ENCODE data around the gene GMCL1. TPM values are rescaled to one million over a fixed set of nuclear protein-coding genes. Genes with fewer than 3 reads are reported as not detected.

Gene GMCL1
- total RNA-seq, 1 experiment from 2014 or later: 75.3 TPM

GRCh38 chr2:69914950-69915945, 85.8 kb downstream of the GMCL1 start, which contains the start of gene MXD1:
Gene MXD1, plus strand, starts transcription at chr2:69915109. Its CDS starts 222 bp downstream, at chr2:69915331.
- no peaks in the 10 kb centered on the region for H4K20me1 ChIP-seq (ENCODE audit: insufficient read depth, low read depth, low read length)
- 0 out of 2 replicates have a peak within 1 kb of the TSS, but pooled peaks have one; percentile 22 for H2AFZ ChIP-seq (ENCODE audit: low read length)
- H3K79me2 ChIP-seq (ENCODE audit: low read length): peaks cover 49% of the 10 kb centered on the region
- H3K4me2 ChIP-seq (ENCODE audit: low read depth, low read length, poor library complexity, severe bottlenecking): peak within 1 kb of the TSS; percentile 91
- H3K9ac ChIP-seq (ENCODE audit: low read length): peak within 1 kb of the TSS; percentile 84
- peak; percentile 70 for DNase-seq
- H3K9me2 ChIP-seq (replicated peaks; ENCODE audit: insufficient read depth, low read length): no peaks in the 10 kb centered on the region
- peaks cover 54% of the 10 kb centered on the region for H3K4me1 ChIP-seq (ENCODE audit: low read length)
- no peaks in the 10 kb centered on the region for H3K27me3 ChIP-seq (ENCODE audit: low read length)
- peak within 1 kb of the TSS; percentile 86 for H3K4me3 ChIP-seq (ENCODE audit: low read length)
- H3K36me3 ChIP-seq (ENCODE audit: insufficient read depth, low read length): peaks cover 22% of the 10 kb centered on the region; the same call in 1 of the 2 replicates
- peak within 1 kb of the TSS; percentile 69 for H3K27ac ChIP-seq (ENCODE audit: low read length)
- no peaks in the 10 kb centered on the region for H3K9me3 ChIP-seq (ENCODE audit: low read length)

DNA sequence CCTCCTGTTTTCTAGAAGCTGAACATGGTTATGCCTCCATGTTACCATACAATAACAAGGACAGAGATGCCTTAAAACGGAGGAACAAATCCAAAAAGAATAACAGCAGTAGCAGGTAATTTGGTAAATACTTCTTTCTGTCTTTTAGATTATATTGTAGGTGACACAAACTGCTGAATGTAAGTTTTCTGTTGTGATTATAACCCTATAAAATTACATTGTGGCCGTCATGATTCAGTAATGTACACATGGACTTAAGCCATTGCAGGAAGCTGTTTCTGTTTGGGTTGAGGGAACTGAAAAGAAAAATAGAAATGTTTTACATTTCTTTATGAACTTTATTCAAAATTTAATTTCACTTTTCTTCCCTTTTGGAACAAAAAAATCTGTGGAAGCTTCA, 86.6 kb downstream of the GMCL1 start:
- no peak for DNase-seq
- peaks cover 54% of the 10 kb centered on the region for H3K4me1 ChIP-seq (ENCODE audit: low read length)
- peaks cover 30% of the 10 kb centered on the region; the same call in 1 of the 2 replicates for H3K36me3 ChIP-seq (ENCODE audit: insufficient read depth, low read length)
- H3K27me3 ChIP-seq (ENCODE audit: low read length): no peaks in the 10 kb centered on the region
- peak overlapping the region; percentile 88 for H3K4me2 ChIP-seq (ENCODE audit: low read depth, low read length, poor library complexity, severe bottlenecking)
- peak overlapping the region; percentile 86 for H3K4me3 ChIP-seq (ENCODE audit: low read length)
- peaks cover 49% of the 10 kb centered on the region for H3K79me2 ChIP-seq (ENCODE audit: low read length)
- no peak overlapping the region for H2AFZ ChIP-seq (ENCODE audit: low read length)
- peak overlapping the region; percentile 83 for H3K9ac ChIP-seq (ENCODE audit: low read length)
- H3K27ac ChIP-seq (ENCODE audit: low read length): peak overlapping the region; percentile 16; the same call in 1 of the 2 replicates
- H3K9me3 ChIP-seq (ENCODE audit: low read length): no peaks in the 10 kb centered on the region
- no peaks in the 10 kb centered on the region for H3K9me2 ChIP-seq (replicated peaks; ENCODE audit: insufficient read depth, low read length)
- no peaks in the 10 kb centered on the region for H4K20me1 ChIP-seq (ENCODE audit: insufficient read depth, low read depth, low read length)

GRCh38 chr2:69917852-69918251, 88.4 kb downstream of the GMCL1 start:
- Histone ChIP-seq H3K4me2 (ENCODE audit: low read depth, low read length, poor library complexity, severe bottlenecking) (peak overlapping the region; percentile 88), H4K20me1 (ENCODE audit: insufficient read depth, low read depth, low read length) (no peaks in the 10 kb centered on the region), H3K9me2 (replicated peaks; ENCODE audit: insufficient read depth, low read length) (no peaks in the 10 kb centered on the region), H3K36me3 (ENCODE audit: insufficient read depth, low read length) (peaks cover 40% of the 10 kb centered on the region; the same call in 1 of the 2 replicates), H3K79me2 (ENCODE audit: low read length) (peaks cover 48% of the 10 kb centered on the region), H3K27me3 (ENCODE audit: low read length) (no peaks in the 10 kb centered on the region), H3K4me1 (ENCODE audit: low read length) (peaks cover 43% of the 10 kb centered on the region), H3K9me3 (ENCODE audit: low read length) (no peaks in the 10 kb centered on the region), H2AFZ (ENCODE audit: low read length) (0 out of 2 replicates have a peak overlapping the region, but pooled peaks have one; percentile 2), H3K9ac (ENCODE audit: low read length) (peak overlapping the region; percentile 2; the same call in 1 of the 2 replicates), H3K4me3 (ENCODE audit: low read length) (no peak overlapping the region), H3K27ac (ENCODE audit: low read length) (peak overlapping the region; percentile 12; the same call in 1 of the 2 replicates)
- DNase-seq: no peak

DNA sequence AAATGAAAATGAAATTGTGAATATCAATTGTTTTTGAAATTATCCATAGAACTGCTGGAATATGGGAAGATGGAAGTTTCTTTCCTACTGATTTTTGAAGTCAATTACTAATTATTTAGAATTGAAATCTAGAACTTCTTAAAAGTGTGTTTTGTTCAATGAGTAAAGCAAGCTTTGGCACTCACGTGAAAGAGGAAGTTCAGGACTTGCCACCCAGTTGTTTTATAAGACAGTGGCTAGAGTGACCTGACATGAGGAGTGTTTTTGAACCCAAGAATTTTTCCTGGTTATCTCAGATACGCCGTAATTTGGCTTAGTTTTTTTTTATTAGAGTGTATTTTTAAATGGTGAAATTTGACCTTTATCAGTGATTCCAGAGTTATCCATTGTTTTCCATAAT, 88.9 kb downstream of the GMCL1 start:
- Histone ChIP-seq H3K9me3 (ENCODE audit: low read length) (no peaks in the 10 kb centered on the region), H3K79me2 (ENCODE audit: low read length) (peaks cover 47% of the 10 kb centered on the region), H3K4me2 (ENCODE audit: low read depth, low read length, poor library complexity, severe bottlenecking) (peak overlapping the region; percentile 88), H3K9ac (ENCODE audit: low read length) (peak overlapping the region; percentile 2; the same call in 1 of the 2 replicates), H4K20me1 (ENCODE audit: insufficient read depth, low read depth, low read length) (no peaks in the 10 kb centered on the region), H2AFZ (ENCODE audit: low read length) (0 out of 2 replicates have a peak overlapping the region, but pooled peaks have one; percentile 2), H3K36me3 (ENCODE audit: insufficient read depth, low read length) (peaks cover 34% of the 10 kb centered on the region; the same call in 1 of the 2 replicates), H3K9me2 (replicated peaks; ENCODE audit: insufficient read depth, low read length) (no peaks in the 10 kb centered on the region), H3K4me1 (ENCODE audit: low read length) (peaks cover 38% of the 10 kb centered on the region), H3K4me3 (ENCODE audit: low read length) (no peak overlapping the region), H3K27ac (ENCODE audit: low read length) (peak overlapping the region; percentile 12; the same call in 1 of the 2 replicates), H3K27me3 (ENCODE audit: low read length) (no peaks in the 10 kb centered on the region)
- DNase-seq: peak; percentile 75

DNA sequence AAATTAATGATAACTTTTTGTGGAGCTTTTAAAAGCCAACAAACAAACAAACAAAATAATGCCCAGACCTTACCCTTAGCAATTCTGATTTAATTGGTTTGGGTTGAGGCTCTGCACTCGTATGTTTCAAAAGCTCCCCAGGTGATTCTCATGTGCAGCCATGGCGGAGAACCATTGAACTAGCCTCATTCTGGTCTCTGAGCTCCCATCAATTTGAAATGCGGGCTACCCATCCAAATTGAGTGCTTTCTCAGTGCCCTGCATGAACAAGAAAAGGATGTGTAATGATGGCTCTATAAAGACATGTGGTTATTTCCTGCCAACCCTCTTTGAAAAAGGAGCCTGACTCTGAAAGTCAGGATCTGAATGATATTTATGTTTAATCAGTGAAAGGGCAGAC, 93.7 kb downstream of the GMCL1 start:
- H3K36me3 ChIP-seq (ENCODE audit: insufficient read depth, low read length): peaks cover 68% of the 10 kb centered on the region; the same call in 1 of the 2 replicates
- H3K4me2 ChIP-seq (ENCODE audit: low read depth, low read length, poor library complexity, severe bottlenecking): no peak overlapping the region
- H3K9me2 ChIP-seq (replicated peaks; ENCODE audit: insufficient read depth, low read length): no peaks in the 10 kb centered on the region
- no peak for DNase-seq
- H3K4me1 ChIP-seq (ENCODE audit: low read length): peaks cover 6% of the 10 kb centered on the region
- H2AFZ ChIP-seq (ENCODE audit: low read length): no peak overlapping the region
- H3K79me2 ChIP-seq (ENCODE audit: low read length): peaks cover 41% of the 10 kb centered on the region
- no peak overlapping the region for H3K9ac ChIP-seq (ENCODE audit: low read length)
- no peak overlapping the region for H3K27ac ChIP-seq (ENCODE audit: low read length)
- no peaks in the 10 kb centered on the region for H4K20me1 ChIP-seq (ENCODE audit: insufficient read depth, low read depth, low read length)
- no peaks in the 10 kb centered on the region for H3K27me3 ChIP-seq (ENCODE audit: low read length)
- no peak overlapping the region for H3K4me3 ChIP-seq (ENCODE audit: low read length)
- no peaks in the 10 kb centered on the region for H3K9me3 ChIP-seq (ENCODE audit: low read length)

DNA sequence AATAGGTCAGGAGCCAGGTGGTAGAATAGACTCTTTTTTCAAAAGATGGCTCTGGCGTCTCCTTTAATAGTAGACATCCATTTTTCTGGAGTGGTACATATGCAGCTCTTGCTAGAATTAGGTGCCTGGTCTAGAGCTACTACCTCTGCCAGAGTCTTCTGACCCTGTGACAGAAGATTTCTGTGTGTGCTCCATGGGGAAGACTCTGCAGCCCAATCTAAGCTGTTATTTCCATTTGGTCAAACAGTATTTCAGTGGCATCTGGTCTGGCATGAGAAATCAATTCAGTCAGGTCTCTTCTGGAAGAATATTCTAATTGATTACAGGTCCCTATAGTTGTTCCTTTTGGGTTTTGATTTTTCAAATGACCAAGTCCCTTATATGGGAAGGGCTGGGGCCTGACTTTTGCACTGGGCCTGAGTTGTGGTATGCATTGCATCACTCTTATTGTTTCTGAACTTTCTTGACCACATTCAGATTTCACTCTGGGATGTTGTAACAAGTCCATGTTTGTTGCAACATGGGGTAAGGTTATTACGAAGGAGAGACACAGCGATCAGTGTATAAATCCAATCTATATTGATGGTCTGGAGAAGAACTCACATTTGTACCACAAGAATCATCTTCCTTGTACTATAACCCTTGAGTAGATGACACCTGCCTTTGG, 97.5 kb downstream of the GMCL1 start:
- Histone ChIP-seq H3K9me3 (ENCODE audit: low read length) (no peaks in the 10 kb centered on the region), H3K27me3 (ENCODE audit: low read length) (no peaks in the 10 kb centered on the region), H3K79me2 (ENCODE audit: low read length) (peaks cover 50% of the 10 kb centered on the region; the same call in 1 of the 2 replicates), H3K36me3 (ENCODE audit: insufficient read depth, low read length) (peaks cover 49% of the 10 kb centered on the region; the same call in 1 of the 2 replicates), H3K4me3 (ENCODE audit: low read length) (no peak overlapping the region), H3K9ac (ENCODE audit: low read length) (no peak overlapping the region), H3K27ac (ENCODE audit: low read length) (no peak overlapping the region), H3K4me1 (ENCODE audit: low read length) (peaks cover 3% of the 10 kb centered on the region), H3K4me2 (ENCODE audit: low read depth, low read length, poor library complexity, severe bottlenecking) (no peak overlapping the region), H2AFZ (ENCODE audit: low read length) (no peak overlapping the region), H3K9me2 (replicated peaks; ENCODE audit: insufficient read depth, low read length) (no peaks in the 10 kb centered on the region), H4K20me1 (ENCODE audit: insufficient read depth, low read depth, low read length) (no peaks in the 10 kb centered on the region)
- no peak for DNase-seq
